ENCODE data around the gene BTBD2.

DNA sequence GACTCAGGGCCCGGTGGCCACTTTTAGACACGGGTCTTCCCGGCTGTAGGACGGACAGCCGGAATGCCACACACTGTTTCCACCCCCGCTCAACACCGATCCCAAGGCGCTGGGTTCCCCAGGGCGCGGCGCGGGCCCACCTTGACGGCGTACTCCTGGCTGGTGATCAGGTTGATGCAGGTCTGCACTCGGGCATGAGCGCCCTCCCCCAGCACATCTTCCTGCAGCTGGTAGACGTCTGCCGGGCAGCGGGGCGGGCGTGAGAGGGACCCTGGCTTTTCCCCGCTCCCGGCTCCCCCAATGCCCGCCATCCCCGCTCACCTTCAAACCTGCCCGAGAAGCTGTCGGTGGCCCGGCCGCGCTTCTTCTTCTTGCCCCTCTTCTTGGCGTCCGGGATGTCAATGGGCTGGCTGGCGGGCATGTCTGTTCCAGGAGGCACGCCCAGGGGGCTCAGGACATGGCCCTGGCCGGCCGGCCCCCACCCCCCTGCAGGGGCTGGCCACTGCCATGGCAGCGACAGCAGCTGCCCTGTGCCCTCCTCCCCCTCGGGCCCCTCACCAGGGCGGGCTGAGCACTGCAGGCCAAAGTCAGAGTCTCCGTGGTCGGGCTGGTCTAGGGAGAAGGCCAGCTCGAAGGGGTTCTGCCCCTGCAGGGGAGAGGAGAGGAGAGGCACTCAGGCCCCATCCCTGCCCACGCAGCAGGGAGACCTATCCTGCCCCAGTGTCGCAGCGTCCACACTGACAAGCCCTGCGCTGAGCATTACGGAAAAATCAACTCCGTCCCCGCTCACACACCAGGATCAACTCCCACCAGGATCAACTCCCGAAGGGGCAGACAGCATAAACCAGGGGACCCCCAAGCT lies 30.8 kb upstream of the BTBD2 start:
- TF ChIP-seq, protein P1, sequence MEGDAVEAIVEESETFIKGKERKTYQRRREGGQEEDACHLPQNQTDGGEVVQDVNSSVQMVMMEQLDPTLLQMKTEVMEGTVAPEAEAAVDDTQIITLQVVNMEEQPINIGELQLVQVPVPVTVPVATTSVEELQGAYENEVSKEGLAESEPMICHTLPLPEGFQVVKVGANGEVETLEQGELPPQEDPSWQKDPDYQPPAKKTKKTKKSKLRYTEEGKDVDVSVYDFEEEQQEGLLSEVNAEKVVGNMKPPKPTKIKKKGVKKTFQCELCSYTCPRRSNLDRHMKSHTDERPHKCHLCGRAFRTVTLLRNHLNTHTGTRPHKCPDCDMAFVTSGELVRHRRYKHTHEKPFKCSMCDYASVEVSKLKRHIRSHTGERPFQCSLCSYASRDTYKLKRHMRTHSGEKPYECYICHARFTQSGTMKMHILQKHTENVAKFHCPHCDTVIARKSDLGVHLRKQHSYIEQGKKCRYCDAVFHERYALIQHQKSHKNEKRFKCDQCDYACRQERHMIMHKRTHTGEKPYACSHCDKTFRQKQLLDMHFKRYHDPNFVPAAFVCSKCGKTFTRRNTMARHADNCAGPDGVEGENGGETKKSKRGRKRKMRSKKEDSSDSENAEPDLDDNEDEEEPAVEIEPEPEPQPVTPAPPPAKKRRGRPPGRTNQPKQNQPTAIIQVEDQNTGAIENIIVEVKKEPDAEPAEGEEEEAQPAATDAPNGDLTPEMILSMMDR (IDR thresholded peaks at IDR 0.05) = no peak
- no peak for TF ChIP-seq POLR2AphosphoS5 (IDR thresholded peaks at IDR 0.05)
- TF ChIP-seq POLR2A (IDR thresholded peaks at IDR 0.05; ENCODE audit: low read depth) = no peak
- no peak for TF ChIP-seq EP300 (IDR thresholded peaks at IDR 0.05)

Data from esophagus muscularis mucosa (tissue), 4 donors.